NCI-H1092 (cell line): ENCODE measurements around the gene ANP32D.
"Not testable (repeated sequence)": the region's sequence is repeated elsewhere in the genome, so short reads cannot be mapped to it uniquely, and the experiment has no call there.

Source experiments
- DNase-seq: peaks from one replicate; lab custom pipeline; 2025; lab: John Stamatoyannopoulos, UW

Gene ANP32D

DNA sequence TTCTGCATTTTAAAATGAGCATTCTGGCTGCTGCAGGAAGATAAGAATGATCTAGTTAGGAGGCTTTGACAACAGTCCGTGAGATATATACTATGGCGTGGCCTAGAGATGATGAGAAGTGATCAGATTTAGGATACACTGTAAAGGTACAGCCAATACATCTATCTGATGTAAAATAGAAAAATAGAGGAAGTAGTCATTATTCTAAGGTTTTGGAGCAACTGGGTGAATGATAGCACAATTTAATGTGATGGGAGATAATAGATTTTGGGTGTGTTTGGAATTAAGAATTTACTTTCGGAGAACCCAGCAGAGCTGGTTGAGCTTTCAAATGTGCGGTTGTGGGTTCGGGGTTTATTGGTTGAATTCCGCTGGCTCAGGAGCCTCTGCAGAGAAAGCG is at the start of gene ANP32D:
TSS of gene ANP32D (plus strand) at position 301 of the 400 bp plus-strand sequence. CDS start 106 bp downstream, outside the sequence.
- no peak for DNase-seq

- no peak for DNase-seq
Observed at GRCh38 chr12:48423171-48423570, 49.2 kb upstream of the ANP32D start.

DNA sequence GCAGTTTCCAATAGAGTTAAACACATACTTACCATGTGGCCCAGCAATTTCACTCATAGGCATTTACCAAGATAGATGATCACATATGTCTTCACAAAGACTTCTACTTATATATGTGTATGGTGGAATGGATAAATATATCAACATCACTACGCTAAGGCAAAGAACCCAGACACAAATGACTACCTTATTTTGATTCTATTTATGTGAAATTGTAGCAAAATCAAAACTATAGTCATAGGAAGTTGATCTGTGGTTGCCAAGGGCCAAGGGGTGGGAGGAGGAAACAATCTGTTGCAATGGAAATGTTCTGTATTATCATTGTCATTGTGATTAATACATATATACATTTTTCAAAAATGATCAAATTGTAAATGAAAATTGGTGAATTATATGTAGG is 47.7 kb upstream of the ANP32D start:
- DNase-seq: no peak

DNA sequence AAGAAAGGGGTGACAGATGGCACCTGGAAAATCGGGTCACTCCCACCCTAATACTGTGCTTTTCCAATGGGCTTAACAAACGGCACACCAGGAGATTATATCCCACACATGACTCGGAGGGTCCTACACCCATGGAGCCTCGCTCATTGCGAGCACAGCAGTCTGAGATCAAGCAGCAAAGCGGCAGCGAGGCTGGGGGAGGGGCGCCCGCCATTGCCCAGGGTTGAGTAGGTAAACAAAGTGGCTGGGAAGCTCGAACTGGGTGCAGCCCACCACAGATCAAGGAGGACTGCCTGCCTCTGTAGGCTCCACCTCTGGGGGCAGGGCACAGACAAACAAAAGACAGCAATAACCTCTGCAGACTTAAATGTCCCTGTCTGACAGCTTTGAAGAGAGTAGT is 38.3 kb upstream of the ANP32D start:
- not testable (repeated sequence) for DNase-seq

- DNase-seq: no peak
Observed at GRCh38 chr12:48441069-48441468, 31.3 kb upstream of the ANP32D start.

- DNase-seq: no peak
Observed at GRCh38 chr12:48442179-48442847, 30.0 kb upstream of the ANP32D start.

DNA sequence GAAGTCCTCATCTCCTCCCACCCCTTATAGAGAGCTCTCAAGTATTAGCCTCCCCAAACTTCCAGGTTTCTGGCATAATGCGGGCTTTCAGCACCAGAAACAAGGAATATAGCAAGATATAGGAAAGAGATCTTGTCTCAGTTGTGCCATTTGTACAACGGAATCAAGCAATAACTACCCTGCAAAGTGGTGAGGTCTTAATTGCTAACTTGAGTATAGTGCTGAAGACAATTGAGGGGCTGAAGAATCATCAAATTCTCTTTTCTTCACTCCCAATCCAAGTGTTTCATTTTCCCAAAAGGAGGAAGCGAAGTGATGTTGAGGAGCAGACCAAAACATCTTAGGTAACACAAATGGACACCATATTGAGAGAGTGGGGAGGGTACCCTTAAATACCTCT is 26.8 kb upstream of the ANP32D start:
- no peak for DNase-seq

- DNase-seq: no peak
Observed at GRCh38 chr12:48446161-48446776, 26.1 kb upstream of the ANP32D start.

DNA sequence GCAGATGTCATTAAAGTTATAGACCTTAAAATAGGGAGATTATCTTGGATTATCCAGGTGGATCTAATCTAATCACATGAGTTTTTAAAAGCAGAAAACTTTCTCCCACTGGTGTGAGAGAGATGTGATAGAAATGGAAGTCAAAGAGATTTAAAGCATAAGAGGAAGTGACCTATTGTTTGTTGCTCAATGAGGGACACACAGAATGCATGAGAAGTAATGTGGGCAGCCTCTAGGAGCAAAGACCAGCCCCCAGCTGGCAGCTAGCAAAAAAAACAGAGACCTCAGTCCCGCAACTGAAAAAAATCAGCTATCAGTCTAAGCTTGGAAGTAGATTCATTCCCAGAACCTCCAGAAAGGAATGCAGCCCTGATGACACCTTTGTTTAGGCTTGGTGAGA is 24.6 kb upstream of the ANP32D start:
- no peak for DNase-seq

DNA sequence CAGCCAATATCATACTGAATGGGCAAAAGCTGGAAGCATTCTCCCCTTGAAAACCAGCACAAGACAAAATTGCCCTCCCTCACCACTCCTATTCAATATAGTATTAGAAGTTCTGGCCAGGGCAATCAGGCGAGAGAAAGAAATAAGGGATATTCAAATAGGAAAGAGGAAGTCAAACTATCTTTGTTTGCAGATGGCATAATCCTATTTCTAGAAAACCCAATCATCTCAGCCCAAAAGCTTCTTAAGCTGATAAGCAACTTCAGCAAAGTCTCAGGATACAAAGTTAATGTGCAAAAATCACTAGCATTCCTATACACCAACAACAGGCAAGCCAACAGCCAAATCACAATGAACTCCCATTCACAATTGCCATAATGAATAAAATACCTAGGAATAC is 21.0 kb upstream of the ANP32D start:
- no peak for DNase-seq

DNA sequence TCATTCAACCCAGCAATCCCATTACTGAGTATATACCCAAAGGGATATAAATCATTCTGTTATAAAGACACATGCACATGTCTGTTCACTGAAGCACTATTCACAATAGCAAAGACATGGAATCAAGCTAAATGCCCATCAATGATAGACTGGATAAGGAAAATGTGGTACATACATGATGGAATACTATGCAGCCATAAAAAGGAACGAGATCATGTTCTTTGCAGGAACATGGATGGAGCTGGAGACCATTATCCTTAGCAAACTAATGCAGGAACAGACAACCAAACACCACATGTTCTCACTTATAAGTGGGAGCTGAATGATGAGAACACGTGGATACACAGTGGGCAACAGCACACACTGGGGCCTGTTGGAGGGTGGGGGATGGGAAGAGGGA is 19.4 kb upstream of the ANP32D start:
- DNase-seq: not testable (repeated sequence)

GRCh38 chr12:48454667-48455066 is 17.7 kb upstream of the ANP32D start:
- DNase-seq: no peak

DNA sequence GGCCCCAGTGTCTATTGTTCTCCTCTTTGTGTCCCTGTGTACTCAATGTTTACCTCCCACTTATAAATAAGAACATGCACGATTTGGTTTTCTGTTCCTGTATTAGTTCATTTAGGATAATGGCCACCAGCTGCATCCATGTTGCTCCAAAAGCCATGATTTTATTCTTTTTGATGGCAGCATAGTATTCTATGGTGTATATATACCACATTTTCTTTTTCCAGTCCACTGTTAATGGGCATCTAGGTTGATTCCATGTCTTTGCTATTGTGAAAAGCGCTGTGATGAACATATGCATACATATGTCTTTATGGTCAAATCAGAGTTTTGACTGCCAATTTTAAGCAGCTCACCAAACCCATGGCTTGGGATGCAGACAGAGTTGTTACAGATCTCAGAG is 17.2 kb upstream of the ANP32D start:
- no peak for DNase-seq

GRCh38 chr12:48459259-48459658 is 13.1 kb upstream of the ANP32D start:
- DNase-seq: no peak

DNA sequence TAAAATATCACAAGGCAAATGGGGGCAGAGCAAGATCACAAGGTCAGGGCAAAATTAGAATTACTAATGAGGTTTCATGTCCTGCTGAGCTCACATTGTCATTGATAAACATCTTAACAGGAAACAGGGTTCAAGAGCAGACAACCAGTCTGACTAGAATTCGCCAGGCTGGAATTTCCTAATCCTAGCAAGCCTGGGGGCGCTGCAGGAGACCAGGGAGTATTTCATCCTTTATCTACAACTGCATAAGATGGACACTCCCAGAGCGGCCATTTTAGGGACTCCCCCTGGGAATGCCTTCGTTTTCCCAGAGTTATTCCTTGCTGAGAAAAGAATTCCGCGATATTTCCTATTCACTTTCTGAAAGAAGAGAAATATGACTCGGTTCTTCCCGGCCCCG is 3.3 kb upstream of the ANP32D start:
- not testable (repeated sequence) for DNase-seq

DNA sequence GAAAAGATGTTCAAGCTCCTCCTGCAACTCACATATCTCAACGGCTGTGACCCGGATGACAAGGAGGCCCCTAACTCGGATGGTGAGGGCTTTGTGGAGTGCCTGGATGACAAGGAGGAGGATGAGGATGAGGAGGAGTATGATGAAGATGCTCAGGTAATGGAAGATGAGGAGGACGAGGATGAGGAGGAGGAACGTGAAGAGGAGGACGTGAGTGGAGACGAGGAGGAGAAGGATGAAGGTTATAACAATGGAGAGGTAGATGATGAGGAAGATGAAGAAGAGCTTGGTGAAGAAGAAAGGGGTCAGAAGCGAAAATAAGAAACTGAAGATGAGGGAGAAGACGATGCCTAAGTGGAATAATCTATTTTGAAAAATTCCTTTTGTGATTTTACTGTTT is 702 bp downstream of the ANP32D start:
- DNase-seq: no peak

DNA sequence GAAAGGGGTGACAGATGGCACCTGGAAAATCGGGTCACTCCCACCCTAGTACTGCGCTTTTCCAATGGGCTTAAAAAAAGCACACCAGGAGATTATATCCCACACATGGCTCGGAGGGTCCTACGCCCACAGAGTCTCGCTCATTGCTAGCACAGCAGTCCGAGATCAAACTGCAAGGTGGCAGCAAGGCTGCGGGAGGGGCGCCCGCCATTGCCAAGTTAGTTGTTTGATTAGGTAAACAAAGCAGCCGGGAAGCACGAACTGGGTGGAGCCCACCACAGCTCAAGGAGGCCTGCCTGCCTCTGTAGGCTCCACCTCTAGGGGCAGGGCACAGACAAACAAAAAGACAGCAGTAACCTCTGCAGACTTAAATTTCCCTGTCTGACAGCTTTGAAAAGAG is 2.1 kb downstream of the ANP32D start:
- DNase-seq: not testable (repeated sequence)

GRCh38 chr12:48482198-48482597 is 9.8 kb downstream of the ANP32D start, which contains the start of gene C12orf54:
Gene C12orf54, plus strand, starts transcription at chr12:48482498. Its CDS starts 799 bp downstream, at chr12:48483297.
- no peak for DNase-seq

DNA sequence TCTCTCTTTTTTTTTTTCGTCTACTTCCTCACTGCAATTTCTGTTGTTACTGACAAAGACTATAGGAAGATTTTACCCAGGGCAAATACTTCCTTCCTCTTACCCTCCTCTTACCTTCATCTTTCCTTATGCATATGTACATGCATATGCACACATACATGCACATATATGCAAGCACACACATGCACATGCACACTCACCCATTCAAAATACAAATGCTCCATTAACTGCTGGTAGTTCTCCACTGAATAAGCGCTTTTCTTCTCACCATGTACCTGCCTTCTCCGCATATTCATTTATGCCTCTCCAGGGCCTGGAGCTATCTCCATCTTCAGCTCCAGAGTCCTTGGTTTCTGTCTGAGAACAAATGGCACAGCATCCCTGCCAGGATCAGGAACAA is 10.6 kb downstream of the ANP32D start:
- DNase-seq: no peak

GRCh38 chr12:48486261-48486660 is 13.9 kb downstream of the ANP32D start:
- no peak for DNase-seq

GRCh38 chr12:48486679-48487078 is 14.3 kb downstream of the ANP32D start:
- no peak for DNase-seq

DNA sequence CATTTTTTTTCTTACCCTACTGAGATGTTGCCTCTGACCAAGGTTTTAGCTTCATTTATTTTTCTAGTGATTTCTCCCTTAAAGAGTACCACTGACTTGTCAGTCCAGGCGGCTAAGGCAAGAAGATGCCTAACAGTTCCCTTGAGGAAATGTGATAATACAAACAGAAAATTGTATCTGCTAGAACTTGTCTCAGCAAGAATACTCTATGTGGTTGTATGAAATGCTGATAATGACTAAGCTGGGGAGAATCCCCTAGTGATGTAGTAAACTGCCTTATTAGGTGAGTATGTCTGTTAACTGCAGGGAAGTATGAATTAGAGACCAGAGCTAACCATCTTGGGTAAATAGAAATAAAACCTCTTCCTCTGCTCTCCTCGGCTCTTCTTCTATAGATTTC is 16.7 kb downstream of the ANP32D start:
- DNase-seq: no peak

DNA sequence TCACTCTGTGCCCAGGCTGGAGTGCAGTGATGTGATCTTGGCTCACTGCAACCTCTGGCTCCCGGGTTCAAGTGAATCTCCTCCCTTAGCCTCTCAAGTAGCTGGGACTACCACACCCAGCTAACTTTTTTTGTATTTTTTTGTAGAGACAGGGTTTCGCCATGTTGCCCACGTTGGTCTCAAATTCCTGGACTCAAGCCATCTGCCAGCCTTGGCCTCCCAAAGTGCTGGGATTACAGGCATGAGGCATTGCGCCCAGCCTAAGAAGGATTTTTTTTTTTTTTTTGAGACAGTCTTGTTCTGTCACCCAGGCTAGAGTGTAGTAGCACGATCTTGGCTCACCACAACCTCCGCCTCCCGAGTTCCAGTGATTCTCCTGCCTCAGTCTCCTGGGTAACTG is 17.1 kb downstream of the ANP32D start:
- not testable (repeated sequence) for DNase-seq

DNA sequence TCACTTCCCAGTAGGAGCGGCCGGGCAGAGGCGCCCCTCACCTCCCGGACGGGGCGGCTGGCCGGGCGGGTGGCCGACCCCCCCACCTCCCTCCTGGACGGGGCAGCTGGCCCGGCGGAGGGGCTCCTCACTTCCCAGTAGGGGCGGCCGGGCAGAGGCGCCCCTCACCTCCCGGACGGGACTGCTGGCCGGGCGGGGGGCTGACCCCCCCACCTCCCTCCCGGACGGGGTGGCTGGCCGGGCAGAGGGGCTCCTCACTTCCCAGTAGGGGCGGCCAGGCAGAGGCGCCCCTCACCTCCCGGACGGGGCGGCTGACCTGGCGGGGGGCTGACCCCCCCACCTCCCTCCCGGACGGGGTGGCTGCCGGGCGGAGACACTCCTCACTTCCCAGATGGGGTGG is 27.9 kb downstream of the ANP32D start:
- not testable (repeated sequence) for DNase-seq
